Transverse colon (tissue), 4 donors: ENCODE results near the gene SECTM1. TPM values are rescaled to one million over a fixed set of nuclear protein-coding genes. Genes with fewer than 3 reads are reported as not detected.
A peak's percentile ranks its signal among the peaks of the same experiment; 100 is the strongest.

Source experiments
- DNase-seq: peaks from one replicate; pipeline ENCODE4 v3.0.0-alpha.2; 2019
- H3K27ac ChIP-seq, 4 donors: fragments of 200-600 bp; sonication (generic); 2 replicates each; pipeline ENCODE4 v1.5.1; 2016 to 2018; ENCODE audit warnings: inconsistent platforms in 4 of 4
- H3K27me3 ChIP-seq: fragments of 200-600 bp; sonication (generic); 2 replicates; pipeline ENCODE4 v1.5.1; 2017; ENCODE audit warnings: inconsistent platforms
- H3K36me3 ChIP-seq, 4 donors: fragments of 200-600 bp; sonication (generic); 2 replicates each; pipeline ENCODE4 v1.5.1; 2017 to 2019; ENCODE audit warnings: inconsistent platforms in 4 of 4
- H3K4me1 ChIP-seq, 4 donors: fragments of 200-600 bp; sonication (generic); 2 replicates each; pipeline ENCODE4 v1.5.1; 2017 to 2020; ENCODE audit warnings: inconsistent platforms in 4 of 4
- H3K4me3 ChIP-seq, 4 donors: fragments of 200-600 bp; sonication (generic); 1 replicate in 1 of 4; 2 replicates in 3 of 4; pipeline versions ENCODE4 v1.5.1 to v1.6.1; 2017 to 2019; ENCODE audit warnings: inconsistent platforms in 4 of 4
- H3K9me3 ChIP-seq, 2 donors: fragments of 200-600 bp; sonication (generic); 2 replicates each; pipeline ENCODE4 v1.5.1; 2017 to 2019; ENCODE audit warnings: inconsistent platforms in 2 of 2
- EP300 ChIP-seq: sonication (generic); formaldehyde crosslinking; IDR thresholded peaks from one replicate; pipeline ENCODE4 v1.6.1; 2017; ENCODE audit warnings: antibody characterized with exemption, low read depth
- POLR2A ChIP-seq: fragments of 450-650 bp; IDR thresholded peaks from one replicate; pipeline ENCODE4 v1.6.1; 2016; ENCODE audit warnings: antibody characterized with exemption, mild to moderate bottlenecking, moderate library complexity
- POLR2AphosphoS5 ChIP-seq, 3 donors: sonication (generic); formaldehyde crosslinking; IDR thresholded peaks; one replicate each; pipeline ENCODE4 v1.6.1; 2016; ENCODE audit warnings: antibody characterized with exemption in 3 of 3
- whole genome bisulfite sequencing, 2 donors: methylation state at CpG; one replicate each; pipeline ENCODE4 v1.1.5; 2018; ENCODE audit warnings: low coverage in 1 of 2; 5-methylcytosine and 5-hydroxymethylcytosine counted together
- in situ Hi-C, 4 donors: fragments of 200-750 bp; cut with MboI; loops; one replicate each; pipeline versions ENCODE4 v1.15.0 to v1.15.1; 2017; ENCODE audit warnings: low sequenced_read_pairs in 3 of 4, low pct_ligation_motif_present in 1 of 4, low pct_unique_long_range_greater_than_20kb in 1 of 4
- intact Hi-C: fragments of 100-400 bp; cut with DNase I; formaldehyde crosslinking; loops from one replicate; pipeline ENCODE4 v1.15.1; 2023; ENCODE audit warnings: low total_unique reads
- total RNA-seq, 4 donors: library from RNA; depleted of rRNA; stranded (reverse); fragments of >200 nt; gene quantifications; one replicate each; pipeline ENCODE4 v1.1.0, GENCODE V29; 2016
- TF ChIP-seq, protein P1 (sequence below), 5 experiments: fragments of 200-600 bp in 3 of 5; fragments of 450-650 bp in 2 of 5; sonication (generic) in 3 of 5; IDR thresholded peaks; 1 replicate in 2 of 5; 2 replicates in 3 of 5; pipeline ENCODE4 v1.5.1; 2016 to 2017; ENCODE audit warnings: antibody characterized with exemption in 5 of 5, inconsistent platforms in 3 of 5, mild to moderate bottlenecking in 2 of 5, moderate library complexity in 1 of 5

SECTM1 gene
- total RNA-seq, 4 donors from 2014 or later = 5.8 to 127 (median 107) TPM

GRCh38 chr17:82300707-82301270, 32.8 kb downstream of the SECTM1 start:
- Histone ChIP-seq H3K9me3 (no peaks in the 10 kb centered on the region), H3K4me1 (peaks cover 29 to 40% (median 35%) of the 10 kb centered on the region in 4 donors), H3K36me3 (no peaks in the 10 kb centered on the region), H3K27me3 (no peaks in the 10 kb centered on the region), H3K27ac (peak overlapping the region in 1 of 4 donors; percentile 15), H3K4me3 (no peak overlapping the region)
- intact Hi-C loops (no loop called here), in situ Hi-C loops (no loop called here)
- peak; percentile 84 for DNase-seq
- 33% methylated on average over 17 of the region's 21 CpGs; no CpG with 5 or more reads in 1 of the 2 donors for WGBS, 2 donors
- TF ChIP-seq POLR2A (no peak), POLR2AphosphoS5 (IDR thresholded peaks at IDR 0.05) (peak in 1 of 3 donors; percentile 9), EP300 (no peak)
- TF ChIP-seq, protein P1, sequence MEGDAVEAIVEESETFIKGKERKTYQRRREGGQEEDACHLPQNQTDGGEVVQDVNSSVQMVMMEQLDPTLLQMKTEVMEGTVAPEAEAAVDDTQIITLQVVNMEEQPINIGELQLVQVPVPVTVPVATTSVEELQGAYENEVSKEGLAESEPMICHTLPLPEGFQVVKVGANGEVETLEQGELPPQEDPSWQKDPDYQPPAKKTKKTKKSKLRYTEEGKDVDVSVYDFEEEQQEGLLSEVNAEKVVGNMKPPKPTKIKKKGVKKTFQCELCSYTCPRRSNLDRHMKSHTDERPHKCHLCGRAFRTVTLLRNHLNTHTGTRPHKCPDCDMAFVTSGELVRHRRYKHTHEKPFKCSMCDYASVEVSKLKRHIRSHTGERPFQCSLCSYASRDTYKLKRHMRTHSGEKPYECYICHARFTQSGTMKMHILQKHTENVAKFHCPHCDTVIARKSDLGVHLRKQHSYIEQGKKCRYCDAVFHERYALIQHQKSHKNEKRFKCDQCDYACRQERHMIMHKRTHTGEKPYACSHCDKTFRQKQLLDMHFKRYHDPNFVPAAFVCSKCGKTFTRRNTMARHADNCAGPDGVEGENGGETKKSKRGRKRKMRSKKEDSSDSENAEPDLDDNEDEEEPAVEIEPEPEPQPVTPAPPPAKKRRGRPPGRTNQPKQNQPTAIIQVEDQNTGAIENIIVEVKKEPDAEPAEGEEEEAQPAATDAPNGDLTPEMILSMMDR (IDR thresholded peaks at IDR 0.05) = peak; percentile 81 to 92 (median 86)

GRCh38 chr17:82300228-82300627, 33.3 kb downstream of the SECTM1 start:
- no peak overlapping the region for H3K27ac ChIP-seq
- no peaks in the 10 kb centered on the region for H3K36me3 ChIP-seq
- no peaks in the 10 kb centered on the region for H3K27me3 ChIP-seq
- no peak overlapping the region for H3K4me3 ChIP-seq
- peaks cover 34 to 46% (median 39%) of the 10 kb centered on the region in 4 donors for H3K4me1 ChIP-seq
- DNase-seq = no peak
- intact Hi-C loops (no loop called here), in situ Hi-C loops (no loop called here)
- WGBS, 2 donors = 91% methylated on average over 13 of the region's 13 CpGs; no CpG with 5 or more reads in 1 of the 2 donors
- H3K9me3 ChIP-seq = no peaks in the 10 kb centered on the region
- TF ChIP-seq POLR2AphosphoS5 (IDR thresholded peaks at IDR 0.05) (no peak), POLR2A (no peak), EP300 (no peak)
- TF ChIP-seq, protein P1 (IDR thresholded peaks at IDR 0.05) = no peak

DNA sequence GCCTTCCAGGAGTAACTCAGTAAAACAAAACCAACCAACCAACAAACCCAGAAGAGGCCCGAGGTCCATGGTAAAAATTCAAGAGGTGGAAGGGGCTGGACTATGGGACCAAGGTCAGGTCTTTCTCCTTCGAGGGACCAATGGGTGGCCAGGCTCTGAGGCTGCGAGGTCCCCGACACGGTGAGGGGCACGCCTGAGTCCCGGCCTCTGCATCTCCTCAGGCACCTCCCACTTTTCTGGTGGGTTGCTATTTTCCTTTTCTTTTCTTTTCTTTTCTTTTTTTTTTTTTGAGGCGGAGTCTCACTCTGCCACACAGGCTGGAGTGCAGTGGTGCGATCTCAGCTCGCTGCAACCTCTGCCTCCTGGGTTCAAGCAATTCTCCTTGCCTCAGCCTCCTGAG, 34.1 kb downstream of the SECTM1 start:
- Histone ChIP-seq H3K4me1 (peaks cover 39 to 54% (median 47%) of the 10 kb centered on the region in 4 donors), H3K27me3 (no peaks in the 10 kb centered on the region), H3K9me3 (no peaks in the 10 kb centered on the region), H3K4me3 (no peak overlapping the region), H3K36me3 (no peaks in the 10 kb centered on the region), H3K27ac (peak overlapping the region; percentile 95 to 99 (median 98))
- DNase-seq = no peak
- intact Hi-C loops = no loop called here
- TF ChIP-seq, protein P1 (IDR thresholded peaks at IDR 0.05) = no peak
- no peak for TF ChIP-seq EP300
- TF ChIP-seq POLR2A = no peak
- no peak for TF ChIP-seq POLR2AphosphoS5 (IDR thresholded peaks at IDR 0.05)
- in situ Hi-C loops = no loop called here
- 80 to 89% methylated on average over 6 to 10 of the region's 10 CpGs for WGBS, 2 donors

DNA sequence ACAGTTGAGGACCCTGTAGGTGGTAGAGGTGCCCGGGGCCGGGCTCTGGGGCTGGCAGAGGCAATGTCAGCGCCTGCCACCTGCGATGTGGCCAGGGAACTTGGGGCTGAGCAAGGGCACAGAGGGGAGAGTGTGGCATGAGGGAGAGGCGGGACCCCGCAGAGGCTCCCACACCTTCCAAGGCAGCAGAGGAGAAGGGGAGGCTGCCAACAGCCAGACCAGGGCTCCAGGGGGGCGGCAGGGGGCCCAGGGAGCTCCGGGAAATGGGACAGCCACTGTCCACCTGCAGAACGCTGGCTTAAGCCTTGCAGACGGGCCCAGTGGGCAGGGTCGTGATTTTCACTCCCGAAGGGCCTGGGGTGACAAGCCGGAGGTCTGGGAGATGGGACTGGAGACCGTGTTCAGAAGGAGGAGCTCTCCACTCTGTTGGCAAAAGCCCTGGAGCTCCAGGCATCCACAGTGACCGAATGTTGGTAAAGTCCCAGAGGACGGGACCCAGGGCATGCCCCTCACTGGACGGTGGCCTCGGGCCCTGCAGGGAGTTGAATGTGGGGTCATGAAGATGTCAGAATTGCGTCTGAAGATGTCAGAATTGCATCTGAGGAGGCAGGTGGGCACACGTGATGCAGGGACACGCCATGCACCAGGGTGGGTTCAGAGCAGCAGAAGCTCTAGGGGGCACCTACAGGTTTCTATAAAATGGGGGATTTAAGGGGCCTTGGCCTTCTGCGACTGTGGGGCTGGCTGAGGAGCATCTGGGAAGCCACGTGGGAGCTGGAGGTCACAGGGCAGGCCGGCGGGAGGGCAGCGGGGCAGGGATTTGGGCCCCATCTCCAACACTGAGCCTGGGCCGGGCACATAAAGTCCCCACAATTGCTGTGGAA, 34.8 kb downstream of the SECTM1 start:
- DNase-seq = no peak
- Histone ChIP-seq H3K27ac (peak overlapping the region; percentile 95 to 99 (median 98)), H3K4me1 (peaks cover 45 to 60% (median 53%) of the 10 kb centered on the region in 4 donors), H3K36me3 (no peaks in the 10 kb centered on the region), H3K4me3 (peak overlapping the region in 3 of 4 donors; percentile 34 to 48 (median 37)), H3K27me3 (no peaks in the 10 kb centered on the region), H3K9me3 (no peaks in the 10 kb centered on the region)
- intact Hi-C loops = no loop called here
- no peak for TF ChIP-seq POLR2AphosphoS5 (IDR thresholded peaks at IDR 0.05)
- no peak for TF ChIP-seq EP300
- no peak for TF ChIP-seq POLR2A
- TF ChIP-seq, protein P1 (IDR thresholded peaks at IDR 0.05) = no peak
- 85 to 90% methylated on average over 2 to 20 of the region's 27 CpGs for WGBS, 2 donors
- in situ Hi-C loops = no loop called here
